ENCODE data around the gene PC. TPM values are rescaled to one million over a fixed set of nuclear protein-coding genes. Genes with fewer than 3 reads are reported as not detected.

Gene PC
- total and polyA plus RNA-seq, 9 of the 15 experiments (the other 6 are each of a cell fraction or from before 2014, with no cell fraction given), result 0.94 to 38.0 (median 8.7) TPM

GRCh38 chr11:66835768-66836405 is 122.3 kb downstream of the PC start:
- H3K9me1 ChIP-seq (ENCODE audit: control insufficient read depth, insufficient read depth, low read length), result no peaks in the 10 kb centered on the region
- H3K4me1 ChIP-seq (replicated peaks in 1 of 2; ENCODE audit: control insufficient read depth in 2 of 2, insufficient read depth in 2 of 2, low read length in 2 of 2), result peaks cover 29 to 41% of the 10 kb centered on the region in 2 experiments
- 50% methylated on average over 12 of the region's 12 CpGs for WGBS (ENCODE audit: insufficient coverage, low coverage, missing lambda C conversion rate)
- ATAC-seq (peak; percentile 58), FAIRE-seq (peak; percentile 42), DNase-seq (ENCODE audit: extremely low read depth in 1 of 4, low spot score in 3 of 4) (no peak)
- no peaks in the 10 kb centered on the region for H3K9me3 ChIP-seq (replicated peaks; ENCODE audit: control insufficient read depth, insufficient read depth, low read depth, low read length)
- H3K9ac ChIP-seq (ENCODE audit: insufficient read depth in 1 of 2, low read depth in 2 of 2, low read length in 2 of 2), result no peak overlapping the region
- no peaks in the 10 kb centered on the region for H4K20me1 ChIP-seq (replicated peaks; ENCODE audit: control insufficient read depth, insufficient read depth, low read length)
- POLR2A ChIA-PET, result interaction anchor here (0.6 to 1.0 kb wide), 2 partner anchors 130 to 367 kb away, joined by 3 read pairs; no protein-coding TSS in a partner anchor
- peaks cover 10% of the 10 kb centered on the region; the same call in 1 of the 3 replicates for H3K36me3 ChIP-seq (ENCODE audit: control insufficient read depth, insufficient read depth, low read length)
- H3K27ac ChIP-seq (ENCODE audit: extremely low read depth, low read depth, low read length), result peak overlapping the region; percentile 36; the same call in 2 of the 3 replicates
- no TSS peak for BruUV-seq (replicated peaks)
- H2AFZ ChIP-seq (ENCODE audit: low read depth, low read length), result no peak overlapping the region
- in situ Hi-C loops (cut with MboI), result loop anchor here (5.0 kb wide), 1 partner anchor 269 kb away; the partner anchor contains the start of gene CTSF
- H3K27me3 ChIP-seq (ENCODE audit: control insufficient read depth in 2 of 2, insufficient read depth in 2 of 2, low read length in 2 of 2), result no peaks in the 10 kb centered on the region
- H3K79me2 ChIP-seq (ENCODE audit: control insufficient read depth, insufficient read depth, low read length), result peaks cover 3% of the 10 kb centered on the region; the same call in 2 of the 3 replicates
- intact Hi-C loops (cut with micrococcal nuclease), result loop anchor here (2.0 kb wide), 2 partner anchors 47 to 257 kb away; no protein-coding TSS in a partner anchor
- peak overlapping the region; percentile 20 for H3K4me2 ChIP-seq (ENCODE audit: insufficient read depth, low read length)
- CTCF ChIA-PET (ENCODE audit: low intra/inter-chr PET ratio), result interaction anchor here (3.7 kb wide), 1 partner anchor 142 kb away, joined by 73 read pairs; no protein-coding TSS in a partner anchor
- H3K4me3 ChIP-seq, result no peak overlapping the region
- TF ChIP-seq PATZ1 (CRISPR knock-in tag; IDR thresholded peaks at IDR 0.05; ENCODE audit: borderline replicate concordance) (no peak), SMAD3 (CRISPR knock-in tag; conservative IDR thresholded peaks at IDR 0.05) (0 out of 2 replicates have a peak, but pooled peaks have one; percentile 12), ZNF134 (CRISPR knock-in tag; conservative IDR thresholded peaks at IDR 0.05) (no peak), ERF (CRISPR knock-in tag; IDR thresholded peaks at IDR 0.05) (no peak), XRCC5 (IDR thresholded peaks at IDR 0.05; ENCODE audit: low read depth, low read length) (no peak), RBFOX2 (IDR thresholded peaks at IDR 0.05; ENCODE audit: low read depth, low read length) (no peak), ATF4 (CRISPR knock-in tag; IDR thresholded peaks at IDR 0.05) (no peak), KDM4B (IDR thresholded peaks at IDR 0.05; ENCODE audit: borderline replicate concordance in 2 of 2, low read depth in 1 of 2) (no peak), ZBTB11 (CRISPR knock-in tag; IDR thresholded peaks at IDR 0.05) (no peak), ARID1B (IDR thresholded peaks at IDR 0.05) (peak; percentile 67), SMARCC2 (IDR thresholded peaks at IDR 0.05; ENCODE audit: low read depth) (0 out of 2 replicates have a peak, but pooled peaks have one; percentile 23), BRD4 (IDR thresholded peaks at IDR 0.05) (no peak), ILK (tag; IDR thresholded peaks at IDR 0.05; ENCODE audit: borderline replicate concordance, low read depth) (no peak), HOXB6 (CRISPR knock-in tag; IDR thresholded peaks at IDR 0.05; ENCODE audit: borderline replicate concordance) (no peak)
